PC-3 (cell line): ENCODE results near the gene SLAMF6.
"Not testable (repeated sequence)": the region's sequence is repeated elsewhere in the genome, so short reads cannot be mapped to it uniquely, and the experiment has no call there.

ENCODE experiments used
- CTCF ChIP-seq: fragments of 300-600 bp; sonication (generic); conservative IDR thresholded peaks from 2 replicates; pipeline ENCODE4 v1.5.1; 2017; ENCODE audit warnings: antibody characterized with exemption, low read depth, mild to moderate bottlenecking, low read length
- EZH2 ChIP-seq: fragments of 300-600 bp; sonication (generic); IDR thresholded peaks from one replicate; pipeline ENCODE4 v1.6.1; 2017; ENCODE audit warnings: antibody characterized with exemption, mild to moderate bottlenecking, low read length; ENCODE audit not compliant: unreplicated experiment
- EZH2phosphoT487 ChIP-seq: fragments of 300-600 bp; sonication (generic); IDR thresholded peaks from 2 replicates; pipeline ENCODE4 v1.6.1; 2018; ENCODE audit warnings: mild to moderate bottlenecking, antibody characterized with exemption, low read length, borderline replicate concordance

- not testable (repeated sequence) for TF ChIP-seq CTCF, EZH2, EZH2phosphoT487
Measured at GRCh38 chr1:160498301-160499065, 24.6 kb downstream of the SLAMF6 start.
